Measurements from ENCODE around the gene RENBP. TPM values are rescaled to one million over a fixed set of nuclear protein-coding genes. Genes with fewer than 3 reads are reported as not detected.

RENBP gene
- total and polyA plus RNA-seq, 9 of the 15 experiments (the other 6 are each of a cell fraction or from before 2014, with no cell fraction given): 0.07 to 14.8 (median 10.6) TPM; not detected in 1

DNA sequence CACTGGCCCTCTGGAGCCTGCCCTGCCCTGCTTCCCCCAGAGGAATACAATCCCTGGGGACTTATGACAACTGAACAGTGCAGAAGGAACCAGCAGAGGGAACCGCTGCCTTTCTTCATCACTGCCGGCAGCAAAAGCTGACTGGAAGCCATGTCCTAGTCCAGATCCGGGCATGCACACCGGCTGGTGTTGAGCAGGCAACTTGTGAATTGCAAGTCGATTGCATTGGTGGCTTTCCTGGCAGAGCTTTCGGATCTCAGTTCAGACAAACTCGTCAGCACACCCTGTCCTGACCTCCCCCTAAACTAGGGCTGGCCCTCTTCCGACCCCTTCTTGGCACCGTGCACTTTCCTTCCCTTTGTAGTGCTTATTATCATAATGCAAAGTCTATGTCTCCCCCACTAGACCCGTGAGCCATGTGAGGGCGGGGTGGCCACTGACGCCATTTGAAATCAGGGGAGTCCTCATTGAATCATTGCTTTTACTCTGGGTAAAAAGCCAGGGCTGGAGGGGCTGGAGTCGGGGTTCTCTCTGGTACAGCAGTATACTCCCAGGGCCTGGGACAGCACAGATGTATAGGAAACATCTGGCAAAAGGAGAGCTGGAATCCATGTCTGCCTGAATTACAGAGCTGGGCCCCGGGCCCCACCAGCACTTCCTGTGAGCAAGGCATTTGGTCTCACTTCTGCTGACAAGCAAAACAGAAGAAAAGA lies 20.1 kb downstream of the RENBP start:
- peak overlapping the region; percentile 93 to 96 for H3K9ac ChIP-seq (ENCODE audit: insufficient read depth in 1 of 2, low read depth in 2 of 2, low read length in 2 of 2)
- peak; percentile 6; the same call in 2 of the 3 replicates for ATAC-seq
- TF ChIP-seq ZSCAN29 (IDR thresholded peaks at IDR 0.05) (no peak), BCOR (IDR thresholded peaks at IDR 0.05) (no peak), GABPB1 (CRISPR knock-in tag; IDR thresholded peaks at IDR 0.05) (0 out of 2 replicates have a peak, but pooled peaks have one; percentile 25), RAD21 (CRISPR knock-in tag; conservative IDR thresholded peaks at IDR 0.05 in 1 of 2, IDR thresholded peaks at IDR 0.05 in 1 of 2) (peak; percentile 32 to 66; a peak in 3 of 4 replicates), ZNF644 (tag; IDR thresholded peaks at IDR 0.05; ENCODE audit: low read depth) (no peak), SMARCE1 (IDR thresholded peaks at IDR 0.05) (no peak), REST (IDR thresholded peaks at IDR 0.05; ENCODE audit: borderline replicate concordance) (peak; percentile 56; the same call in 1 of the 2 replicates), REST (CRISPR knock-in tag; IDR thresholded peaks at IDR 0.05; ENCODE audit: low read depth) (no peak), BMI1 (IDR thresholded peaks at IDR 0.05; ENCODE audit: low read length) (no peak), SUPT5H (IDR thresholded peaks at IDR 0.05) (no peak)
- TF ChIP-seq, protein P1, sequence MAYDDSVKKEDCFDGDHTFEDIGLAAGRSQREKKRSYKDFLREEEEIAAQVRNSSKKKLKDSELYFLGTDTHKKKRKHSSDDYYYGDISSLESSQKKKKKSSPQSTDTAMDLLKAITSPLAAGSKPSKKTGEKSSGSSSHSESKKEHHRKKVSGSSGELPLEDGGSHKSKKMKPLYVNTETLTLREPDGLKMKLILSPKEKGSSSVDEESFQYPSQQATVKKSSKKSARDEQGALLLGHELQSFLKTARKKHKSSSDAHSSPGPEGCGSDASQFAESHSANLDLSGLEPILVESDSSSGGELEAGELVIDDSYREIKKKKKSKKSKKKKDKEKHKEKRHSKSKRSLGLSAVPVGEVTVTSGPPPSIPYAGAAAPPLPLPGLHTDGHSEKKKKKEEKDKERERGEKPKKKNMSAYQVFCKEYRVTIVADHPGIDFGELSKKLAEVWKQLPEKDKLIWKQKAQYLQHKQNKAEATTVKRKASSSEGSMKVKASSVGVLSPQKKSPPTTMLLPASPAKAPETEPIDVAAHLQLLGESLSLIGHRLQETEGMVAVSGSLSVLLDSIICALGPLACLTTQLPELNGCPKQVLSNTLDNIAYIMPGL (CRISPR knock-in tag; IDR thresholded peaks at IDR 0.05): no peak

More for the DNA sequence above, 20.1 kb downstream of the RENBP start:
- Histone ChIP-seq H3K79me2 (ENCODE audit: control insufficient read depth, insufficient read depth, low read length) (peaks cover 47% of the 10 kb centered on the region), H3K9me3 (replicated peaks; ENCODE audit: control insufficient read depth, insufficient read depth, low read depth, low read length) (no peaks in the 10 kb centered on the region), H3K4me1 (replicated peaks in 1 of 2; ENCODE audit: control insufficient read depth in 2 of 2, insufficient read depth in 2 of 2, low read length in 2 of 2) (peaks cover 22 to 58% of the 10 kb centered on the region in 2 experiments; a peak in 4 of 5 replicates), H3K9me1 (ENCODE audit: control insufficient read depth, insufficient read depth, low read length) (no peaks in the 10 kb centered on the region), H3K4me3 (no peak overlapping the region; the same call in 1 of the 2 replicates), H3K36me3 (ENCODE audit: control insufficient read depth, insufficient read depth, low read length) (peaks cover 17% of the 10 kb centered on the region; the same call in 2 of the 3 replicates), H3K4me2 (ENCODE audit: insufficient read depth, low read length) (peak overlapping the region; percentile 97), H3K27me3 (ENCODE audit: control insufficient read depth in 2 of 2, insufficient read depth in 2 of 2, low read length in 2 of 2) (no peaks in the 10 kb centered on the region), H4K20me1 (replicated peaks; ENCODE audit: control insufficient read depth, insufficient read depth, low read length) (no peaks in the 10 kb centered on the region), H3K27ac (ENCODE audit: extremely low read depth, low read depth, low read length) (peak overlapping the region; percentile 98; the same call in 2 of the 3 replicates), H2AFZ (ENCODE audit: low read depth, low read length) (peak overlapping the region; percentile 54; the same call in 1 of the 2 replicates)
- in situ Hi-C loops (cut with MboI) (no loop called here), intact Hi-C loops (cut with micrococcal nuclease) (loop anchor here (1.0 kb wide), 1 partner anchor 23 kb away; no protein-coding TSS in a partner anchor)
- DNase-seq (ENCODE audit: extremely low read depth in 1 of 4, low spot score in 3 of 4) (peak in 2 of 4 experiments; percentile 41 to 72), FAIRE-seq (peak; percentile 55)
- ChIA-PET CTCF (ENCODE audit: low intra/inter-chr PET ratio) (interaction anchor here (1.3 kb wide), 1 partner anchor 23 kb away, joined by 3 read pairs; no protein-coding TSS in a partner anchor), POLR2A (interaction anchor here (0.5 to 2.1 kb wide), 9 partner anchors 11 to 130 kb away, joined by 3 to 7 read pairs (median 4); partner anchors contain the start of genes IDH3G, RENBP and SSR4)
- no TSS peak for BruUV-seq (replicated peaks)
- WGBS (ENCODE audit: insufficient coverage, low coverage, missing lambda C conversion rate): 13% methylated on average over 13 of the region's 14 CpGs
